HG02759 (cell line): Measurements from ENCODE around the gene DAAM2.

ENCODE experiments used
- ATAC-seq: cut with Tn5 transposase; IDR thresholded peaks from one replicate; pipeline ENCODE4 v1.9.1; 2021; ENCODE audit warnings: mild to moderate bottlenecking, moderate library complexity; ENCODE audit not compliant: unreplicated experiment

The DAAM2 gene

DNA sequence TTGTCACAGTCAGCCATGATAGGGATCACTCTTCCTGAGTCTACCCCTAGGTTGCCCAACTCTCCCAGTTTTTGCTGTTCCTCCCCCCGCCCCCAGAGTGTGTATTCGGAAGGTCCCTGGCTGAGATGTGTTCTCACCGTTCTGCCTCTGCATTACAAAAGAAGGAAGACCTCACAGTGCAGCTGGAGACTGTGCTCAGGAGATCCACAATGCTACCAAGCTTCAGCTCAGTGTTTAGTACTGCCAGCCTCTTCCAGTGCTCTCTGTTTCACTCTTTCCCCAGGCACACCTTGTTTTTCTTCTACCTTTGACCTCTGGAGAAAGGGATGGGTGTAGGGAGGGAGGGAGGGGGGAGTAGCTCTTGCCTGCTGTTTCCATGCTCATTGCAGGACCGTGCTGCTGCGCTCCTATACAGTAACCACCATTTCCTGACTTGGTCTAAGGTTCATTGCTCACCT, 155.5 kb downstream of the DAAM2 start:
- no peak for ATAC-seq

GRCh38 chr6:39948199-39948791, 156.1 kb downstream of the DAAM2 start:
- ATAC-seq: no peak

GRCh38 chr6:39950125-39950720, 158.0 kb downstream of the DAAM2 start:
- no peak for ATAC-seq

DNA sequence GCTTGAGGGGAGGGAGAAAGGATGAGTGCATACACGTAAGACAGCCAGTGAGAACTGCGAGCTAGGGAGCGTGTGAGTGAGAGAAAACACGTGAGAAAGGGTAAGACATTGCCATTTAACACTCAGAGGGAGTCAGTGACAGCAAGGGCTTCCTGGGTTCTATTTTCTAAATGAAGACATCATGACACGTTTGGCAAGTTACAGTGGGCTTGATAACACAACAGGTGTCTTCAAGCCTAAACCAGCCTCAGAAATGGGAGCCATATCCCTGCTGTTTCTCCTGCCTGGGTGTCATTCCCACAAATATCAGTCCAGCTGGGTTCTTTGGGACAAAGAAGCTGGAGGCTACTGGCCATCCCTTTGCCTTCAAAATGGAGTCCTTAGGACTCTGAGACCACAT, 159.0 kb downstream of the DAAM2 start:
- ATAC-seq: no peak

DNA sequence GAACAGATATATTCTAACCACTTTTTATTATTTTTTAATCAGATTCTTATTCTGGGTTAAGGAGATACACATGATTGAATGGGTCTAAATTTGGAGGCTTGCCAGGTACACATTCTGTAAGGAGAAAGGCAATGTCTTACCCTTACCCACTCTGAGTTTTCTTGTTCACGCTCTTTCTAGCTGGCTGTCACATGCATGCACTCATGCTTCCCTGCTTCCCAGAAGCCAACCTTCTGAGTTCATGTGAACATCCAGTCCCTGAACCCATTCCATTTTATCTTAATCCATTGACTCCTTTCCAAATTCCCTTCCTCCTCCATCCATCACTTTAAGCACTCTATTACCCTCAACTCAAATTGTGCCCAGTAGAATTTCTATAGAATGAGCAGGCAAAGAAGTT, 159.5 kb downstream of the DAAM2 start:
- ATAC-seq: no peak

- ATAC-seq: no peak
Measured at GRCh38 chr6:39952167-39952566, 160.0 kb downstream of the DAAM2 start.

GRCh38 chr6:39953076-39953618, 161.0 kb downstream of the DAAM2 start:
- ATAC-seq: no peak
